GM19468 (cell line): ENCODE measurements around the gene TMEM123.
"Not testable (repeated sequence)": the region's sequence is repeated elsewhere in the genome, so short reads cannot be mapped to it uniquely, and the experiment has no call there.

Experiments used
- ATAC-seq: cut with Tn5 transposase; IDR thresholded peaks from one replicate; pipeline ENCODE4 v1.9.1; 2021; ENCODE audit warnings: mild to moderate bottlenecking, moderate library complexity, moderate number of reproducible peaks; ENCODE audit not compliant: unreplicated experiment; ENCODE audit errors: extremely low read depth

The TMEM123 gene

GRCh38 chr11:102377891-102378290, 74.7 kb downstream of the TMEM123 start:
- no peak for ATAC-seq

- no peak for ATAC-seq
Observed at GRCh38 chr11:102375720-102376399, 76.7 kb downstream of the TMEM123 start.

DNA sequence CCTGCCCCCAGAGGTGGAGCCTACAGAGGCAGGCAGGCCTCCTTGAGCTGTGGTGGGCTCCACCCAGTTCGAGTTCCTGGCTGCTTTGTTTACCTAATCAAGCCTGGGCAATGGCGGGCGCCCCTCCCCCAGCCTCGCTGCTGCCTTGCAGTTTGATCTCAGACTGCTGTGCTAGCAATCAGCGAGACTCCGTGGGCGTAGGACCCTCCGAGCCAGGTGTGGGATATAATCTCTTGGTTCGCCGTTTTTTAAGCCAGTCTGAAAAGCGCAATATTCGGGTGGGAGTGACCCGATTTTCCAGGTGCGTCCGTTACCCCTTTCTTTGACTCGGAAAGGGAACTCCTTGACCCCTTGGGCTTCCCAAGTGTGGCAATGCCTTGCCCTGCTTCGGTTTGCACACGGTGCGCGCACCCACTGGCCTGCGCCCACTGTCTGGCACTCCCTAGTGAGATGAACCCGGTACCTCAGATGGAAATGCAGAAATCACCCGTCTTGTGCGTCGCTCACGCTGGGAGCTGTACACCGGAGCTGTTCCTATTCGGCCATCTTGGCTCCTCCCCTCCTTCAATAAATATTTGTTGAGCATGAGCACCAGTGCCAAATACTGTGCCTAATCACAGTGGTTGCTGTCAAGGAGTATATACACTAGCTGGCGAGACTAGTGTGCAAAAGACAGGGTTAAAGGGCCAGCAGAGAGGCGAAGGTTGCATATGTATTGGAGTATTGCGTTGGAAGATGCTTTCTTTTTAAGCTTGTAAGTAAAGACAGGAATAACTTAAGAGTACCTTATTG, 77.7 kb downstream of the TMEM123 start:
- ATAC-seq = not testable (repeated sequence)

- ATAC-seq = peak; percentile 100
Observed at GRCh38 chr11:102368472-102368871, 84.1 kb downstream of the TMEM123 start.

GRCh38 chr11:102367364-102367763, 85.2 kb downstream of the TMEM123 start:
- ATAC-seq = no peak

DNA sequence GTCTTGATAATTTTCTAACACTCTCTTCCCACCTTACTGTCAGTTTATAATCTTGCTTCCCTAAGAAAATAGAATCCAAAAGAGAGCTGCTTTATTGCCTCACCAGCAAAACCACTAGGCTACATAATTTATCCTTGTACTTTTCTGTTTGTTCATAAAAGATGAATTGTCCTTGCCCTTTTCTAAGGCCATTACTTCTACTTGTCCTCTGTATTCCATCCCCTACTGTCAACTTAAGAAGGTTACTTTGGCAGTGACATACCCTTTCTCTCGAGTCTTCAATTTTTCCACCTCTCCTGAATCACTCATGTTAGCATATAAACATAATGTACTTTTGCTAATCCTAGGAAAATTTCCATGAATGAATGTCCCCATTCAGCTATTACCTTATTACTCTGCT, 87.6 kb downstream of the TMEM123 start:
- no peak for ATAC-seq

DNA sequence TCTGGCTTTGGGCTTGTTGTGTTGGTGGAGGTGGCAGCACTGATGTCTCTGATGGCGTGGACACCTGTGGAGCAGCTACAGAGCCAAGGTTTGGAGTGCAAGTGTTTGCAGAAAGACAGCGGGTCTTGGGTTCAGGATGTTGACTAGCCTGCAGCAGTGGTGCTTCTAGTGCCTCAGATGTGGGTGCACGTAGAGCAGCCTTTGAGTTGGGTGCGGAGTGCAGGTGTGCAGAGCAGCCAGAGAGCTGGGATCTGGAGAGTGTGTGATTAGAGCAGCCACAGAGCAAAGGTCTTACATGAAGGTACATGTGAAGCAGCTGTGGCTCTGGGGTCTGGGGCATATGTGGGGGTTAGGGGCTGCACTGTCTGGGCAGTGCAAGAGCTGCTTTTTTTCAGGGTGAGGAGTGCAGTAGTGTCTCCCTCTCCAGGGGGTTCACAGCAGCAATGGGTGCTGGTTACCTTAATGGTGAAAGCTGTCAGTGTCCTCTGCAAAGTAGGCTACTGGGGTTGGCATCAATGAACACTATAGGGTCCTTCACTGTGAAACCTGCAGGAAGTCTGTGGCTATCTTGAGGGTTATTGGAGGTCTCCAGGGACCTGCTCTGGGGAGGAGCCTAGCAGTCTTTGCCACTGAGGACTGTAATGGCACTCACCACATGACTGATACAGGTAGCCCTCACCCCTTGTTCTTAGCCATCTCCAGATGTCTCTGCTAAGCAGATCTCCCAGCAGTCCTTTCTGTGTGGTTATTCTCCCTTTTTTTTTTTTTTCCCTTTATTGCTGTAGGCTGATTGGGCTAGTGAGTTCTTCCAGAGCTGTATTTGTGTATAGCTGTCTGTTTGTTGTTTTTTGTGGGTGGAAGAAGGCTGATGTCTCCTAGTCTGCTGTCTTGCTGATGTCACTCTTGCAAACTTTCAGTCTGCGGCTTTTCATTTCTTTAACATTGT, 91.2 kb downstream of the TMEM123 start:
- ATAC-seq = no peak

DNA sequence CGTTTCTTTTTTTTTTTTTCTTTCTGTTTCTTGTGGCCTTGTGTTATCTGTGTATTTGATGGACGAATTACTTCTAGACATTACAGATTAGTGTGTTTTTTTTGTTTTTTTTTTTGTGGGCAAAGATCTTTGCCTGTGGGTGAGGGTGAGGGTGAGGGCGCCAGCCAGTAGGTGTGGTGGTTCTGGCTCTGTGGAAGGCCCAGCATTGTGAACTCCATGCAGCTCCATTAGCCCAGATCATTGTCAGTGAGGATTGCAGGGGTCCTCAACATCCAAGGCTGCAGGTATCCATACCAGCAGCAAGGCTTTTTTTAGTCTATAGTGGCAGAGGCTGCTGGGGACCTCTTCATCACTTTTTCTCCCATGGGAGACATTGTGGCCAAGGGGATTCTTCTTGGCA, 91.9 kb downstream of the TMEM123 start:
- no peak for ATAC-seq

DNA sequence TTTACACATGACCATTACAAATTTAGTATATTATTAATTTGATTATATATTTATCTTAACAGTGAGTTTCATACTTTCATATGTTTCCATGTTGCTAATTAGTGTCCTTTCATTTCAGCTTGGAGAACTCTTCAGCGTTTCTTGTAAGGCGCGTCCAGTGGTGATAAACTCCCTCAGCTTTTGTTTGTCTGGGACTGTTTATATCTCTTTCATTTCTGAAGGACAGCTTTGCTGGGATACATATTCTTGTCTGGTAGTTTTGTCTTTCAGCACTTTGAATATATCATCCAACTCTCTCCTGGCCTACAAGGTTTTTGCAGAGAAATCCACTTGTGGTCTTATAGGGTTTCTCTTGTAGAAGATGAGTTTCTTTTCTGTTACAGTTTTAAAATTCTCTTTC, 93.2 kb downstream of the TMEM123 start:
- ATAC-seq = no peak

- ATAC-seq = no peak
Observed at GRCh38 chr11:102357116-102357515, 95.4 kb downstream of the TMEM123 start.

GRCh38 chr11:102347462-102348370, 104.8 kb downstream of the TMEM123 start:
- no peak for ATAC-seq

DNA sequence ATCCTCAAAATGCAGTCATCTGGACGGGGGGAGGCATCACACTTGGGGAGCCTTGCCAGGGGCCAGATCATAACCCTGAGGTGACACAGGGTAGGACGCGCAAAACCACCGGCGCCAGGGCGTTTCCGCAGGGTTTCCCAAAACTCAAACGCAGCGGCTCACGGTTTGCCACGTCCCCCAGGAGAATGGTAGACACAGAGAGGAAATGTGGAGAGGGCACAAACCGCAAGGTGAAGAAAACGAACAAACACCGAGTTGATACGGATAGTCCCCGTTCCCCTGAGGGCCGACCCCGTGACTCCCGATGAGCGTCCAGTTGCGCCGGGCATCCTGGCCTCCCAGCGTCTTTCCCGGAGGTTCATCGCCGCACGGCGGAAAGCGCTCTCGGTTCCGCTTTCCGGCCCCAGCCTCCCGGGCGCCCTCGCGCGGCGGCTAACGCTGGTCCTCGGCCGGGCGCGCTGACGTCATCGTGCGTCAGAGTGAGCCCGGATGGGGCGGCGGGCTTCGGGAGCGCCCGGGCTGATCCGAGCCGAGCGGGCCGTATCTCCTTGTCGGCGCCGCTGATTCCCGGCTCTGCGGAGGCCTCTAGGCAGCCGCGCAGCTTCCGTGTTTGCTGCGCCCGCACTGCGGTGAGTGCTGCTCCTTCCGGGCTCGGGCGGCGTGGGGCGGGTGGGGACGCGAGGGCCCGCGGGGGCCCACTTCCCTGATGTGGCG, 105.7 kb downstream of the TMEM123 start, which contains the start of gene BIRC2:
Gene BIRC2, plus strand, starts transcription at position 467 of the 714 bp plus-strand sequence. CDS start 2,641 bp downstream, outside the sequence.
- ATAC-seq = peak; percentile 95

GRCh38 chr11:102346456-102346747, 106.2 kb downstream of the TMEM123 start:
- no peak for ATAC-seq
